Keratinocyte (primary cell): ENCODE data around the gene SLC13A5.

Experiments
- EZH2 ChIP-seq: IDR thresholded peaks from one replicate; pipeline ENCODE4 v1.6.1; 2012; ENCODE audit warnings: inconsistent platforms, mild to moderate bottlenecking, low read length, moderate library complexity
- TF ChIP-seq, protein P1 (sequence below), 3 experiments: IDR thresholded peaks in 1 of 3; conservative IDR thresholded peaks in 1 of 3; optimal IDR thresholded peaks in 1 of 3; 2 replicates in 2 of 3; 3 replicates in 1 of 3; pipeline versions ENCODE3 to v1.5.1; 2011; ENCODE audit warnings: low read length in 3 of 3, mild to moderate bottlenecking in 3 of 3, moderate library complexity in 2 of 3, control low read depth in 1 of 3, inconsistent platforms in 1 of 3; ENCODE audit not compliant: insufficient read depth in 2 of 3; ENCODE audit errors: extremely low read depth in 1 of 3

DNA sequence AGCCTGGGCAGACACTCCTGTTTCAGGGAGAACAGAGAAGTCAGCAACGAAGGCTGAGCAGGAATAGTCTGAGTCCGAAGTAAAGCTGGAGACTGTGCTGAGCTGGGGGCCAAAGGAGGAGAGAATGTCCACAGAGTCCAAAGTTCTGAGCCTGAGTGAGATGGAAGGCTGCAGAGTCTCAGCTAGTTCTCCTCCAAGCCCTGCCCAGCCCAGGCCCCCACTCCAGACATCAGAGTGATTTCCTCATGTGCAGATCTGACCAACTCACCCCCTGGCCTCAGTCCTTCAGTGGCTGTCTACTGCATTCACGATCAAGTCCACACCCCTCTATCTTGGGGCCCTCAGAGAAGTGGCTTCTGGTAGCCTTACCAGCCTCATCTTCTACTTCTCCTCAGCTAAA is 21.6 kb downstream of the SLC13A5 start:
- TF ChIP-seq, protein P1, sequence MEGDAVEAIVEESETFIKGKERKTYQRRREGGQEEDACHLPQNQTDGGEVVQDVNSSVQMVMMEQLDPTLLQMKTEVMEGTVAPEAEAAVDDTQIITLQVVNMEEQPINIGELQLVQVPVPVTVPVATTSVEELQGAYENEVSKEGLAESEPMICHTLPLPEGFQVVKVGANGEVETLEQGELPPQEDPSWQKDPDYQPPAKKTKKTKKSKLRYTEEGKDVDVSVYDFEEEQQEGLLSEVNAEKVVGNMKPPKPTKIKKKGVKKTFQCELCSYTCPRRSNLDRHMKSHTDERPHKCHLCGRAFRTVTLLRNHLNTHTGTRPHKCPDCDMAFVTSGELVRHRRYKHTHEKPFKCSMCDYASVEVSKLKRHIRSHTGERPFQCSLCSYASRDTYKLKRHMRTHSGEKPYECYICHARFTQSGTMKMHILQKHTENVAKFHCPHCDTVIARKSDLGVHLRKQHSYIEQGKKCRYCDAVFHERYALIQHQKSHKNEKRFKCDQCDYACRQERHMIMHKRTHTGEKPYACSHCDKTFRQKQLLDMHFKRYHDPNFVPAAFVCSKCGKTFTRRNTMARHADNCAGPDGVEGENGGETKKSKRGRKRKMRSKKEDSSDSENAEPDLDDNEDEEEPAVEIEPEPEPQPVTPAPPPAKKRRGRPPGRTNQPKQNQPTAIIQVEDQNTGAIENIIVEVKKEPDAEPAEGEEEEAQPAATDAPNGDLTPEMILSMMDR (optimal IDR thresholded peaks at IDR 0.05 in 1 of 3, IDR thresholded peaks at IDR 0.05 in 1 of 3, conservative IDR thresholded peaks at IDR 0.05 in 1 of 3; ENCODE audit: extremely low read depth in 1 of 3, insufficient read depth in 2 of 3, low read length in 3 of 3): no peak
- no peak for TF ChIP-seq EZH2
